Measurements from ENCODE around the gene RNF11.

RNF11 gene

GRCh38 chr1:51265618-51266017 is 29.5 kb downstream of the RNF11 start:
- DNase-seq (ENCODE audit: low spot score) = no peak

GRCh38 chr1:51266181-51266580 is 30.1 kb downstream of the RNF11 start:
- DNase-seq (ENCODE audit: low spot score) = no peak

- no peak for DNase-seq (ENCODE audit: low spot score)
Measured at GRCh38 chr1:51266791-51267190, 30.7 kb downstream of the RNF11 start.

- no peak for DNase-seq (ENCODE audit: low spot score)
Measured at GRCh38 chr1:51268634-51269033, 32.6 kb downstream of the RNF11 start.

- no peak for DNase-seq (ENCODE audit: low spot score)
Measured at GRCh38 chr1:51270751-51271150, 34.7 kb downstream of the RNF11 start.

GRCh38 chr1:51272916-51273315 is 36.8 kb downstream of the RNF11 start:
- no peak for DNase-seq (ENCODE audit: low spot score)

- no peak for DNase-seq (ENCODE audit: low spot score)
Measured at GRCh38 chr1:51274676-51275075, 38.6 kb downstream of the RNF11 start.

GRCh38 chr1:51276286-51276685 is 40.2 kb downstream of the RNF11 start:
- DNase-seq (ENCODE audit: low spot score) = no peak

- no peak for DNase-seq (ENCODE audit: low spot score)
Measured at GRCh38 chr1:51280321-51280978, 44.4 kb downstream of the RNF11 start.

GRCh38 chr1:51281807-51282206 is 45.7 kb downstream of the RNF11 start:
- no peak for DNase-seq (ENCODE audit: low spot score)

- no peak for DNase-seq (ENCODE audit: low spot score)
Measured at GRCh38 chr1:51282605-51283004, 46.5 kb downstream of the RNF11 start.

GRCh38 chr1:51283979-51284378 is 47.9 kb downstream of the RNF11 start:
- no peak for DNase-seq (ENCODE audit: low spot score)

GRCh38 chr1:51284487-51284954 is 48.4 kb downstream of the RNF11 start:
- DNase-seq (ENCODE audit: low spot score) = no peak

GRCh38 chr1:51285055-51285454 is 49.0 kb downstream of the RNF11 start:
- no peak for DNase-seq (ENCODE audit: low spot score)

GRCh38 chr1:51287966-51288365 is 51.9 kb downstream of the RNF11 start:
- DNase-seq (ENCODE audit: low spot score) = no peak

GRCh38 chr1:51288578-51288977 is 52.5 kb downstream of the RNF11 start:
- DNase-seq (ENCODE audit: low spot score) = no peak

GRCh38 chr1:51289676-51290488 is 53.8 kb downstream of the RNF11 start:
- DNase-seq (ENCODE audit: low spot score) = no peak

- DNase-seq (ENCODE audit: low spot score) = no peak
Measured at GRCh38 chr1:51290489-51290847, 54.4 kb downstream of the RNF11 start.

- DNase-seq (ENCODE audit: low spot score) = no peak
Measured at GRCh38 chr1:51293898-51294515, 57.9 kb downstream of the RNF11 start.

- no peak for DNase-seq (ENCODE audit: low spot score)
Measured at GRCh38 chr1:51294566-51295184, 58.6 kb downstream of the RNF11 start.

- no peak for DNase-seq (ENCODE audit: low spot score)
Measured at GRCh38 chr1:51295926-51296325, 59.9 kb downstream of the RNF11 start.
